H9 (cell line): ENCODE results near the gene ARSG. TPM values are rescaled to one million over a fixed set of nuclear protein-coding genes. Genes with fewer than 3 reads are reported as not detected.

Experiments used
- DNase-seq: peaks from one replicate; pipeline ENCODE4 v3.0.0-alpha.2; 2017
- H2AFZ ChIP-seq: one replicate; pipeline ENCODE4 v1.6.1; 2013; ENCODE audit warnings: mild to moderate bottlenecking, low read length, control low read depth, moderate library complexity
- H2AK5ac ChIP-seq: 2 replicates; pipeline ENCODE4 v1.6.1; 2013; ENCODE audit warnings: low read length, control low read depth, mixed read lengths; ENCODE audit not compliant: insufficient read length
- H2BK120ac ChIP-seq: one replicate; pipeline ENCODE4 v1.6.1; 2013; ENCODE audit warnings: low read depth, mild to moderate bottlenecking, low read length, control low read depth, inconsistent platforms; ENCODE audit not compliant: poor library complexity, severe bottlenecking
- H2BK12ac ChIP-seq: 2 replicates; pipeline ENCODE4 v1.6.1; 2013; ENCODE audit warnings: low read length, control low read depth, mixed read lengths, low read depth; ENCODE audit not compliant: insufficient read length
- H2BK15ac ChIP-seq: 2 replicates; pipeline ENCODE4 v1.6.1; 2013; ENCODE audit warnings: low read depth, low read length, control low read depth
- H2BK20ac ChIP-seq: one replicate; pipeline ENCODE4 v1.6.1; 2013; ENCODE audit warnings: low read depth, mild to moderate bottlenecking, low read length, control low read depth, inconsistent platforms; ENCODE audit not compliant: poor library complexity, severe bottlenecking
- H2BK5ac ChIP-seq: 2 replicates; pipeline ENCODE4 v1.6.1; 2013; ENCODE audit warnings: low read length, control low read depth, mixed read lengths; ENCODE audit not compliant: insufficient read length
- H3K14ac ChIP-seq: 2 replicates; pipeline ENCODE4 v1.6.1; 2013; ENCODE audit warnings: low read length, control low read depth; ENCODE audit not compliant: insufficient read depth
- H3K18ac ChIP-seq: 2 replicates; pipeline ENCODE4 v1.6.1; 2013; ENCODE audit warnings: low read depth, mild to moderate bottlenecking, mixed read lengths, low read length, control low read depth; ENCODE audit not compliant: insufficient read length
- H3K23ac ChIP-seq: 2 replicates; pipeline ENCODE4 v1.6.1; 2013; ENCODE audit warnings: low read length, control low read depth, mixed read lengths, low read depth; ENCODE audit not compliant: insufficient read length
- H3K23me2 ChIP-seq: 2 replicates; pipeline ENCODE4 v1.6.1; 2013; ENCODE audit warnings: low read depth, mild to moderate bottlenecking, mixed read lengths, low read length, control low read depth; ENCODE audit not compliant: insufficient read length, poor library complexity, severe bottlenecking
- H3K27ac ChIP-seq: 2 replicates; pipeline ENCODE4 v1.5.1; 2013; ENCODE audit warnings: low read length, control low read depth, mixed read lengths, low read depth; ENCODE audit not compliant: insufficient read length
- H3K27me3 ChIP-seq: 2 replicates; pipeline ENCODE4 v1.6.1; 2013; ENCODE audit warnings: low read length, control low read depth, inconsistent platforms; ENCODE audit not compliant: insufficient read depth
- H3K4ac ChIP-seq: 2 replicates; pipeline ENCODE4 v1.6.1; 2013; ENCODE audit warnings: low read depth, mild to moderate bottlenecking, control low read depth, inconsistent platforms, low read length, moderate library complexity
- H3K4me1 ChIP-seq: 2 replicates; pipeline ENCODE4 v1.6.1; 2013; ENCODE audit warnings: low read length, control low read depth, inconsistent platforms; ENCODE audit not compliant: insufficient read depth
- H3K4me2 ChIP-seq: 2 replicates; pipeline ENCODE4 v1.6.1; 2013; ENCODE audit warnings: low read length, control low read depth, mixed read lengths; ENCODE audit not compliant: insufficient read length, insufficient read depth
- H3K56ac ChIP-seq: 2 replicates; pipeline ENCODE4 v1.6.1; 2013; ENCODE audit warnings: low read depth, mild to moderate bottlenecking, mixed read lengths, low read length, control low read depth; ENCODE audit not compliant: insufficient read length
- H3K79me1 ChIP-seq: 2 replicates; pipeline ENCODE4 v1.6.1; 2013; ENCODE audit warnings: low read depth, mild to moderate bottlenecking, moderate library complexity, low read length, control low read depth, inconsistent platforms; ENCODE audit not compliant: insufficient read depth, poor library complexity, severe bottlenecking
- H3K79me2 ChIP-seq: 2 replicates; pipeline ENCODE4 v1.6.1; 2013; ENCODE audit warnings: low read length, control low read depth, inconsistent platforms; ENCODE audit not compliant: insufficient read depth
- H3K9ac ChIP-seq: 2 replicates; pipeline ENCODE4 v1.6.1; 2013; ENCODE audit warnings: low read length, control low read depth, mixed read lengths; ENCODE audit not compliant: insufficient read length; ENCODE audit errors: extremely low read depth
- H3K9me3 ChIP-seq: one replicate; pipeline ENCODE4 v1.6.1; 2013; ENCODE audit warnings: low read depth, low read length, inconsistent platforms; ENCODE audit not compliant: control insufficient read depth
- H3T11ph ChIP-seq: one replicate; pipeline ENCODE4 v1.6.1; 2013; ENCODE audit warnings: mild to moderate bottlenecking, low read length, control low read depth, inconsistent platforms
- H4K20me1 ChIP-seq: one replicate; pipeline ENCODE4 v1.6.1; 2013; ENCODE audit not compliant: control insufficient read depth, insufficient read length, insufficient read depth
- H4K5ac ChIP-seq: 2 replicates; pipeline ENCODE4 v1.6.1; 2013; ENCODE audit warnings: low read depth, mild to moderate bottlenecking, mixed read lengths, low read length, control low read depth; ENCODE audit not compliant: insufficient read length
- H4K8ac ChIP-seq: replicated peaks from 2 replicates; pipeline ENCODE4 v1.6.1; 2013; ENCODE audit warnings: low read length, control low read depth, mixed read lengths, low read depth; ENCODE audit not compliant: insufficient read length
- H4K91ac ChIP-seq: 2 replicates; pipeline ENCODE4 v1.6.1; 2013; ENCODE audit warnings: low read depth, mild to moderate bottlenecking, moderate library complexity, mixed read lengths, low read length, control low read depth; ENCODE audit not compliant: insufficient read length
- H3K27ac Mint-ChIP-seq, 3 experiments: 2 replicates in 2 of 3; 3 replicates in 1 of 3; pipeline ENCODE4 v1.8.0; 2020 to 2021; ENCODE audit warnings: mixed read lengths in 3 of 3, mild to moderate bottlenecking in 1 of 3, moderate library complexity in 1 of 3
- H3K27me3 Mint-ChIP-seq: 2 replicates; pipeline ENCODE4 v1.8.0; 2021; ENCODE audit warnings: low read depth, mild to moderate bottlenecking, moderate library complexity, mixed read lengths
- H3K36me3 Mint-ChIP-seq, 3 experiments: 2 replicates in 2 of 3; 3 replicates in 1 of 3; pipeline ENCODE4 v1.8.0; 2020 to 2021; ENCODE audit warnings: low read depth in 3 of 3, mixed read lengths in 3 of 3; ENCODE audit not compliant: insufficient read depth in 1 of 3
- H3K4me1 Mint-ChIP-seq, 2 experiments: 2 replicates each; pipeline ENCODE4 v1.8.0; 2020; ENCODE audit warnings: mixed read lengths in 2 of 2
- H3K4me3 Mint-ChIP-seq, 2 experiments: 2 replicates in 1 of 2; 3 replicates in 1 of 2; pipeline ENCODE4 v1.8.0; 2020 to 2021; ENCODE audit warnings: mild to moderate bottlenecking in 2 of 2, mixed read lengths in 2 of 2, moderate library complexity in 1 of 2
- H3K9me3 Mint-ChIP-seq, 2 experiments: 2 replicates in 1 of 2; 3 replicates in 1 of 2; pipeline ENCODE4 v1.8.0; 2020; ENCODE audit warnings: mild to moderate bottlenecking in 2 of 2, mixed read lengths in 2 of 2, moderate library complexity in 1 of 2
- WGBS: extraction: QIAGEN DNeasy Blood & Tissue Kit; methylation state at CpG from one replicate; pipeline ENCODE4 v1.1.7; 2013; ENCODE audit warnings: missing lambda C conversion rate, low lambda C conversion rate, mixed read lengths; ENCODE audit not compliant: insufficient read length; ENCODE audit errors: extremely low coverage; 5-methylcytosine and 5-hydroxymethylcytosine counted together
- total RNA-seq: library from RNA; stranded (reverse); gene quantifications from 2 replicates; pipeline ENCODE4 v1.2.1, GENCODE V29; 2021
- TF ChIP-seq, protein P1 (sequence below): fragments of 200-600 bp; sonication (generic); conservative IDR thresholded peaks from 3 replicates; pipeline ENCODE4 v1.8.0; 2021; ENCODE audit warnings: antibody characterized with exemption, mild to moderate bottlenecking

ARSG gene
- total RNA-seq, 1 experiment from 2014 or later = 3.6 TPM

DNA sequence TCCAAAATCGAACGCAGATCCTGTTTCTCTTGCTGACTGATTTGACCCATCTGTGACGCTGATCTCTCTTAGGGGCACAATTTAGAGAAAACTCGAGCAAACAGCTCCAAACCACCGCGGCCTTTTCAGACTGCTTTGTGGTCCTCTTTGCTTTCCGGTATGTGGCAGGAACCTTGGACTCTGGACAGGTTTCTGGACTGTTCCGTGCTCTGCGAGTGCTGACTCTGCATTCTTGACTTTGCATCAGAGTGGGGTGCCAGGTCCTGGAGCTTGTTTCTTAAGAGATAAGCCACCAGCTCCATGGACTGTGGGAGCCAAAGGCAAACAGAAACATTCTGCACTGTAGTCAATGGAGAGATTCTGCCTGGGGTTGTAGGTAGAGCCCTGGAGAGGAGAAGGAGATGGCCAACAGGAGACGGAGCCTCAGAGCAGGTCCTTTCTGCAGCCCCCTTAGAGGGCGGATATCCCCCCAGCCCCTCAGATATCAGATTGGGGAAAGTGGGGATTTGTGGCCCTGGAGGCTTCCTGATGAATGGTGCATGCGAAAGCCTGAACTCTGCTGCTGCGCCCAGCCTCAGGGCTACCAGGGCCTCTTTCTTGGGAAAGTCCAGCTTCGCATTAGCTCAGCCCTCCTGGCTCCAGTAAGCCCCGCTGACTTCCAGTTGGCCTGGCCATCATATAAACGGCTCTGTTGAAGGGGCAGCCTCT lies 100.4 kb downstream of the ARSG start:
- no peak overlapping the region for H3K4ac ChIP-seq
- no peak overlapping the region for H3K27ac Mint-ChIP-seq
- no peak overlapping the region for H2AK5ac ChIP-seq
- H2BK20ac ChIP-seq = no peak overlapping the region
- H4K91ac ChIP-seq = no peak overlapping the region
- H3K4me1 Mint-ChIP-seq = peaks cover 0 to 6% of the 10 kb centered on the region in 2 experiments; a peak in 2 of 4 replicates
- H3K27me3 ChIP-seq = no peaks in the 10 kb centered on the region
- H2AFZ ChIP-seq = no peak overlapping the region
- no peak for DNase-seq
- WGBS = no CpG with 5 or more reads among the region's 16 CpGs
- H2BK15ac ChIP-seq = no peak overlapping the region
- no peaks in the 10 kb centered on the region for H3K4me1 ChIP-seq
- H3K27ac ChIP-seq = no peak overlapping the region
- H2BK5ac ChIP-seq = no peak overlapping the region
- H3K18ac ChIP-seq = no peak overlapping the region
- no peak overlapping the region for H3T11ph ChIP-seq
- no peak overlapping the region for H4K8ac ChIP-seq
- H3K23ac ChIP-seq = no peak overlapping the region
- H3K79me1 ChIP-seq = no peaks in the 10 kb centered on the region
- no peak overlapping the region for H2BK12ac ChIP-seq
- H3K56ac ChIP-seq = no peak overlapping the region
- peaks cover 1% of the 10 kb centered on the region; the same call in 1 of the 2 replicates for H3K27me3 Mint-ChIP-seq
- H4K5ac ChIP-seq = no peak overlapping the region
- H3K23me2 ChIP-seq = no peaks in the 10 kb centered on the region
- H2BK120ac ChIP-seq = no peak overlapping the region
- no peak overlapping the region for H3K4me2 ChIP-seq
- peaks cover 5 to 7% of the 10 kb centered on the region in 2 experiments; a peak in 4 of 5 replicates for H3K9me3 Mint-ChIP-seq
- TF ChIP-seq, protein P1, sequence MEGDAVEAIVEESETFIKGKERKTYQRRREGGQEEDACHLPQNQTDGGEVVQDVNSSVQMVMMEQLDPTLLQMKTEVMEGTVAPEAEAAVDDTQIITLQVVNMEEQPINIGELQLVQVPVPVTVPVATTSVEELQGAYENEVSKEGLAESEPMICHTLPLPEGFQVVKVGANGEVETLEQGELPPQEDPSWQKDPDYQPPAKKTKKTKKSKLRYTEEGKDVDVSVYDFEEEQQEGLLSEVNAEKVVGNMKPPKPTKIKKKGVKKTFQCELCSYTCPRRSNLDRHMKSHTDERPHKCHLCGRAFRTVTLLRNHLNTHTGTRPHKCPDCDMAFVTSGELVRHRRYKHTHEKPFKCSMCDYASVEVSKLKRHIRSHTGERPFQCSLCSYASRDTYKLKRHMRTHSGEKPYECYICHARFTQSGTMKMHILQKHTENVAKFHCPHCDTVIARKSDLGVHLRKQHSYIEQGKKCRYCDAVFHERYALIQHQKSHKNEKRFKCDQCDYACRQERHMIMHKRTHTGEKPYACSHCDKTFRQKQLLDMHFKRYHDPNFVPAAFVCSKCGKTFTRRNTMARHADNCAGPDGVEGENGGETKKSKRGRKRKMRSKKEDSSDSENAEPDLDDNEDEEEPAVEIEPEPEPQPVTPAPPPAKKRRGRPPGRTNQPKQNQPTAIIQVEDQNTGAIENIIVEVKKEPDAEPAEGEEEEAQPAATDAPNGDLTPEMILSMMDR = no peak
- peaks cover 0 to 6% (median 5%) of the 10 kb centered on the region in 3 experiments; a peak in 4 of 7 replicates for H3K36me3 Mint-ChIP-seq
- no peak overlapping the region for H3K9ac ChIP-seq
- H4K20me1 ChIP-seq = no peaks in the 10 kb centered on the region
- no peaks in the 10 kb centered on the region for H3K9me3 ChIP-seq
- H3K79me2 ChIP-seq = no peaks in the 10 kb centered on the region
- no peak overlapping the region for H3K14ac ChIP-seq
- no peak overlapping the region for H3K4me3 Mint-ChIP-seq
